ENCODE results near the gene RNU5B-1.

Gene RNU5B-1
- long read RNA-seq, partial matches to known transcripts = 0 of 1 reads
- long read RNA-seq, other reads (novel, unspliced or antisense) = 0 of 1 reads

- peak; percentile 63 to 89 for DNase-seq (ENCODE audit: low read depth in 1 of 2, low spot score in 1 of 2)
- TF ChIP-seq GABPA (IDR thresholded peaks at IDR 0.05; ENCODE audit: low read depth) = peak; percentile 55; the same call in 1 of the 2 replicates
- TF ChIP-seq POLR2AphosphoS5 (IDR thresholded peaks at IDR 0.05; ENCODE audit: low read depth) = peak; percentile 97
- no peak for TF ChIP-seq REST (IDR thresholded peaks at IDR 0.05; ENCODE audit: insufficient replicate concordance, low read depth)
- peak; percentile 95 for TF ChIP-seq CTCF (IDR thresholded peaks at IDR 0.05; ENCODE audit: insufficient read depth, low read length)
- peak; percentile 36; the same call in 1 of the 2 replicates for TF ChIP-seq SPI1 (IDR thresholded peaks at IDR 0.05; ENCODE audit: borderline replicate concordance, low read depth)
- Histone ChIP-seq H3K4me3 (replicated peaks; ENCODE audit: insufficient read depth, low read length) (peak within 1 kb of the TSS; percentile 34), H3K27me3 (ENCODE audit: insufficient read depth, poor library complexity, severe bottlenecking) (no peaks in the 10 kb centered on the region), H3K27ac (replicated peaks) (peak within 1 kb of the TSS; percentile 99)
These were observed at the start of gene RNU5B-1 for GRCh38 chr15:65304381-65305149. Gene RNU5B-1 (plus strand): TSS chr15:65304677.

- Histone ChIP-seq H3K27me3 (ENCODE audit: insufficient read depth, poor library complexity, severe bottlenecking) (no peaks in the 10 kb centered on the region), H3K27ac (replicated peaks) (no peak overlapping the region), H3K4me3 (replicated peaks; ENCODE audit: insufficient read depth, low read length) (no peak overlapping the region)
- DNase-seq (ENCODE audit: low read depth in 1 of 2, low spot score in 1 of 2) = no peak
- TF ChIP-seq CTCF (IDR thresholded peaks at IDR 0.05; ENCODE audit: insufficient read depth, low read length) = no peak
- TF ChIP-seq GABPA (IDR thresholded peaks at IDR 0.05; ENCODE audit: low read depth) = no peak
These were observed 49.7 kb upstream of the RNU5B-1 start for GRCh38 chr15:65254758-65255157.

GRCh38 chr15:65255486-65256140 is 48.9 kb upstream of the RNU5B-1 start:
- peak; percentile 62; the same call in 1 of the 2 replicates for TF ChIP-seq SPI1 (IDR thresholded peaks at IDR 0.05; ENCODE audit: borderline replicate concordance, low read depth)
- TF ChIP-seq CTCF (IDR thresholded peaks at IDR 0.05; ENCODE audit: insufficient read depth, low read length) = no peak

GRCh38 chr15:65258375-65259262 is 45.9 kb upstream of the RNU5B-1 start:
- no peak for TF ChIP-seq GABPA (IDR thresholded peaks at IDR 0.05; ENCODE audit: low read depth)
- no peak for TF ChIP-seq POLR2AphosphoS5 (IDR thresholded peaks at IDR 0.05; ENCODE audit: low read depth)
- TF ChIP-seq CTCF (IDR thresholded peaks at IDR 0.05; ENCODE audit: insufficient read depth, low read length) = no peak
- TF ChIP-seq REST (IDR thresholded peaks at IDR 0.05; ENCODE audit: insufficient replicate concordance, low read depth) = no peak
- TF ChIP-seq SPI1 (IDR thresholded peaks at IDR 0.05; ENCODE audit: borderline replicate concordance, low read depth) = no peak
- Histone ChIP-seq H3K4me3 (replicated peaks; ENCODE audit: insufficient read depth, low read length) (no peak overlapping the region), H3K27ac (replicated peaks) (no peak overlapping the region), H3K27me3 (ENCODE audit: insufficient read depth, poor library complexity, severe bottlenecking) (no peaks in the 10 kb centered on the region)
- no peak for DNase-seq (ENCODE audit: low read depth in 1 of 2, low spot score in 1 of 2)

More at GRCh38 chr15:65255486-65256140, 48.9 kb upstream of the RNU5B-1 start:
- no peaks in the 10 kb centered on the region for H3K27me3 ChIP-seq (ENCODE audit: insufficient read depth, poor library complexity, severe bottlenecking)
- peak in 1 of 2 experiments; percentile 10 for DNase-seq (ENCODE audit: low read depth in 1 of 2, low spot score in 1 of 2)
- H3K27ac ChIP-seq (replicated peaks) = no peak overlapping the region
- H3K4me3 ChIP-seq (replicated peaks; ENCODE audit: insufficient read depth, low read length) = no peak overlapping the region
